Measurements from ENCODE around the gene CACNA1D.

GRCh38 chr3:53798144-53798543 lies 303.7 kb downstream of the CACNA1D start:
- no peak for TF ChIP-seq CTCF (IDR thresholded peaks at IDR 0.05)
- no peak for TF ChIP-seq POLR2AphosphoS5 (IDR thresholded peaks at IDR 0.05)
